GM18951 (cell line): Measurements from ENCODE around the gene PMAIP1.
"Not testable (repeated sequence)": the region's sequence is repeated elsewhere in the genome, so short reads cannot be mapped to it uniquely, and the experiment has no call there.

ENCODE experiments used
- POLR2A ChIP-seq: IDR thresholded peaks from 4 replicates; pipeline ENCODE4 v1.6.1; 2011; ENCODE audit warnings: mild to moderate bottlenecking; ENCODE audit not compliant: insufficient read length, insufficient read depth; ENCODE audit errors: extremely low read depth
- in situ Hi-C: fragments of 300-500 bp; cut with MboI; formaldehyde crosslinking; loops from one replicate; pipeline ENCODE4 v1.12.0; 2022; ENCODE audit warnings: low sequenced_read_pairs, mixed read lengths, inconsistent platforms; ENCODE audit not compliant: unreplicated experiment

The PMAIP1 gene

GRCh38 chr18:59899298-59900221 is at the start of gene PMAIP1:
Gene PMAIP1, plus strand, starts transcription at chr18:59899996. Its CDS starts 182 bp downstream, at chr18:59900178.
- in situ Hi-C loops: loop anchor here (10.0 kb wide), 1 partner anchor 55 kb away; no protein-coding TSS in a partner anchor
- TF ChIP-seq POLR2A: peak; percentile 100

- TF ChIP-seq POLR2A: no peak
- in situ Hi-C loops: no loop called here
Observed at GRCh38 chr18:59851784-59852399, 47.9 kb upstream of the PMAIP1 start.

- in situ Hi-C loops: no loop called here
- no peak for TF ChIP-seq POLR2A
Observed at GRCh38 chr18:59852548-59852947, 47.2 kb upstream of the PMAIP1 start.

- in situ Hi-C loops: no loop called here
- no peak for TF ChIP-seq POLR2A
Observed at GRCh38 chr18:59853380-59853779, 46.4 kb upstream of the PMAIP1 start.

- in situ Hi-C loops: not testable (repeated sequence)
Observed at GRCh38 chr18:59853988-59854387, 45.8 kb upstream of the PMAIP1 start.

- in situ Hi-C loops: no loop called here
- TF ChIP-seq POLR2A: no peak
Observed at GRCh38 chr18:59861009-59861408, 38.8 kb upstream of the PMAIP1 start.

- TF ChIP-seq POLR2A: no peak
- in situ Hi-C loops: no loop called here
Observed at GRCh38 chr18:59861963-59862819, 37.6 kb upstream of the PMAIP1 start.

- in situ Hi-C loops: no loop called here
- no peak for TF ChIP-seq POLR2A
Observed at GRCh38 chr18:59865241-59865986, 34.4 kb upstream of the PMAIP1 start.

GRCh38 chr18:59866551-59867269 is 33.1 kb upstream of the PMAIP1 start:
- in situ Hi-C loops: no loop called here
- TF ChIP-seq POLR2A: no peak

GRCh38 chr18:59867337-59868104 is 32.3 kb upstream of the PMAIP1 start:
- TF ChIP-seq POLR2A: no peak
- in situ Hi-C loops: no loop called here

GRCh38 chr18:59870623-59871130 is 29.1 kb upstream of the PMAIP1 start:
- in situ Hi-C loops: no loop called here

More at GRCh38 chr18:59870623-59871130, 29.1 kb upstream of the PMAIP1 start:
- no peak for TF ChIP-seq POLR2A
